HepG2 (cell line): ENCODE results near the gene TP53TG5. TPM values are rescaled to one million over a fixed set of nuclear protein-coding genes. Genes with fewer than 3 reads are reported as not detected.
A peak's percentile ranks its signal among the peaks of the same experiment; 100 is the strongest.

Source experiments
- BCL6 ChIP-seq: IDR thresholded peaks from 2 replicates; pipeline ENCODE4 v1.6.1; 2016; ENCODE audit warnings: missing genetic modification reagents, missing compliant biosample characterization
- CENPBD1 ChIP-seq: sonication (generic); formaldehyde crosslinking; IDR thresholded peaks from 2 replicates; pipeline ENCODE4 v1.8.0; 2022; ENCODE audit warnings: missing genetic modification reagents, low read depth, mild to moderate bottlenecking, borderline replicate concordance
- CREM ChIP-seq, 2 experiments: sonication (generic) in 1 of 2; formaldehyde crosslinking in 1 of 2; IDR thresholded peaks; 2 replicates each; pipeline versions ENCODE4 v1.4.0 to v1.6.1; 2016 to 2020; ENCODE audit warnings: antibody characterized with exemption in 1 of 2, mild to moderate bottlenecking in 1 of 2, missing genetic modification reagents in 1 of 2
- DPF2 ChIP-seq: sonication (generic); formaldehyde crosslinking; IDR thresholded peaks from 2 replicates; pipeline ENCODE4 v1.4.0; 2020; ENCODE audit warnings: mild to moderate bottlenecking, low read depth, missing genetic modification reagents, borderline replicate concordance
- ELF3 ChIP-seq: IDR thresholded peaks from 2 replicates; pipeline ENCODE4 v1.6.1; 2016; ENCODE audit warnings: missing genetic modification reagents, missing compliant biosample characterization
- ETV5 ChIP-seq: IDR thresholded peaks from 2 replicates; pipeline ENCODE4 v1.6.1; 2018; ENCODE audit warnings: missing biosample characterization, missing genetic modification reagents, inconsistent platforms, borderline replicate concordance
- HNF1B ChIP-seq: sonication (generic); formaldehyde crosslinking; IDR thresholded peaks from 2 replicates; pipeline ENCODE4 v1.5.1; 2020; ENCODE audit warnings: mild to moderate bottlenecking, moderate library complexity, missing genetic modification reagents
- HNF4A ChIP-seq: sonication (generic); formaldehyde crosslinking; IDR thresholded peaks from 2 replicates; pipeline ENCODE4 v1.4.0; 2020; ENCODE audit warnings: missing genetic modification reagents
- ISX ChIP-seq: sonication (generic); formaldehyde crosslinking; conservative IDR thresholded peaks from 2 replicates; pipeline ENCODE4 v1.5.0; 2020; ENCODE audit warnings: missing genetic modification reagents
- KMT2B ChIP-seq: IDR thresholded peaks from 2 replicates; pipeline ENCODE4 v1.6.1; 2016; ENCODE audit warnings: missing genetic modification reagents, missing compliant biosample characterization
- MEF2D ChIP-seq: sonication (generic); formaldehyde crosslinking; IDR thresholded peaks from 2 replicates; pipeline ENCODE4 v1.5.1; 2020; ENCODE audit warnings: mild to moderate bottlenecking, missing genetic modification reagents
- MIXL1 ChIP-seq: IDR thresholded peaks from 2 replicates; pipeline ENCODE4 v1.6.1; 2016
- MLLT10 ChIP-seq: sonication (generic); formaldehyde crosslinking; IDR thresholded peaks from 2 replicates; pipeline ENCODE4 v1.4.0; 2020; ENCODE audit warnings: missing genetic modification reagents
- NCOA2 ChIP-seq: sonication (generic); formaldehyde crosslinking; IDR thresholded peaks from 2 replicates; pipeline ENCODE4 v1.8.0; 2022; ENCODE audit warnings: inconsistent platforms
- NFYC ChIP-seq: IDR thresholded peaks from 2 replicates; pipeline ENCODE4 v1.6.1; 2016; ENCODE audit warnings: missing genetic modification reagents, missing compliant biosample characterization
- PPARG ChIP-seq: conservative IDR thresholded peaks from 2 replicates; pipeline ENCODE4 v1.6.1; 2016; ENCODE audit warnings: missing biosample characterization, missing genetic modification reagents
- RARA ChIP-seq: IDR thresholded peaks from 2 replicates; pipeline ENCODE4 v1.6.1; 2016; ENCODE audit warnings: missing genetic modification reagents, missing compliant biosample characterization
- ZBTB7A ChIP-seq: sonication (generic); formaldehyde crosslinking; IDR thresholded peaks from 2 replicates; pipeline ENCODE4 v1.8.0; 2022; ENCODE audit warnings: mild to moderate bottlenecking, missing genetic modification reagents
- ZNF225 ChIP-seq: sonication (generic); formaldehyde crosslinking; IDR thresholded peaks from 2 replicates; pipeline ENCODE4 v1.4.0; 2020; ENCODE audit warnings: mild to moderate bottlenecking, missing genetic modification reagents
- ZNF598 ChIP-seq: sonication (generic); formaldehyde crosslinking; IDR thresholded peaks from 2 replicates; pipeline ENCODE4 v1.5.1; 2020; ENCODE audit warnings: mild to moderate bottlenecking, missing genetic modification reagents, borderline replicate concordance
- polyA plus RNA-seq, 8 experiments: library from polyadenylated mRNA; depleted of rRNA in 3 of 8; stranded (reverse) in 7 of 8; unstranded in 1 of 8; fragments of >200 nt; fragmentation: Illumina TruSeq in 4 of 8; extraction: Trizol in 4 of 8; gene quantifications; 2 replicates each; pipeline versions ENCODE4 v1.2.1 to v1.2.3, GENCODE V29; 2011 to 2016; ENCODE audit warnings: low read depth in 4 of 8, missing spikeins in 1 of 8, mixed read lengths in 1 of 8; ENCODE audit not compliant: insufficient read depth in 1 of 8
- total RNA-seq, 5 experiments: library from RNA; depleted of rRNA; stranded (reverse); fragments of >200 nt; fragmentation: Illumina TruSeq; extraction: Trizol; gene quantifications; 2 replicates each; pipeline ENCODE4 v1.2.3, GENCODE V29; 2016; ENCODE audit warnings: low read depth in 1 of 5
- TF ChIP-seq, protein P1 (sequence below): IDR thresholded peaks from 2 replicates; pipeline ENCODE4 v1.6.1; 2016; ENCODE audit warnings: low read depth
- TF ChIP-seq, protein P2 (sequence below): sonication (generic); formaldehyde crosslinking; conservative IDR thresholded peaks from 2 replicates; pipeline ENCODE4 v1.4.0; 2020; ENCODE audit warnings: mild to moderate bottlenecking, missing genetic modification reagents, moderate library complexity
- TF ChIP-seq, protein P3 (sequence below): IDR thresholded peaks from 2 replicates; pipeline ENCODE4 v1.6.1; 2012; ENCODE audit warnings: inconsistent platforms

The TP53TG5 gene
- total and polyA plus RNA-seq, 2 of the 13 experiments (the other 11 are each of a cell fraction or from before 2014, with no cell fraction given): 0.11 TPM; not detected in 1

DNA sequence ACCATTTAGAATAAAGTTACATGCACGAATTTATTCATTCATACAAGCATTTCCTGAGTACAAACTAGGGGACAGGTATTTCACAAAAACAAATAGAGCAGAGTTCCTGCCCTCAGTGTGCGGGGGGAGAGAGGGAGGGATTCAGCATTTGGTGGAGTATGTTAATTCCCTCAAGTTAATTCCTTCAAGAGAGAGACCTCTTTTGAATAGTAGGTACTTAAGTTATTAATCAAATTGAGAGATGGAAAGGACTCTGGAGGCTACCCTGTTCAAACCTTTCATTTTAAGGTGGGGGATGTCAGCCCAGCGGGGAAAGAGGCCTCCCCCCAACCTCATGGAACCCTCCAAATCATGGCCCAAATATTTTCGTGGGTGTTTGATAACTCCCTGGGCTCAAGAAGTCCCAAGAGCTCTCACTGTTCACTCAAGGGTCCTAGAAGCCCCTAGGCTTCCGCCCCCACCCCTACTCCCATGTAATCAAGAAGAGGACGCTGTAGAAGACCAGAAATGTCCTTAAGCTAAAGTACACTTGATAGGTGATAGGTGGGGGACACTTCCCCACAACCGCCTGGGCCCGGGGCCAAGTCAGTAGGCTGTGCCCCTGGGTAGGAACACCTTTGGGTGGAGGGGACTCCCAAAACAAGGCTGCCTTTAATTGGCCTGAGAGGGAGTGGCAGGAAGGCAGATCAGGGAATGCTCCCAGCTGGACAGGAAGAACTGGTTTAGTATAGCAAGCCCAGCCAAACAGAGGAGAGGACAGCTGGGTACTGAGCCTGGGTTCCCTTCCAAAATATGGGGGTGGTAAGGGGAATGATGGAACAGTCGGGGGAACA lies 32.8 kb downstream of the TP53TG5 start (continued):
- TF ChIP-seq HNF1B (CRISPR knock-in tag): peak; percentile 42; the same call in 1 of the 2 replicates
- 0 out of 2 replicates have a peak, but pooled peaks have one; percentile 44 for TF ChIP-seq MEF2D
- TF ChIP-seq CENPBD1: no peak
- TF ChIP-seq, protein P1, sequence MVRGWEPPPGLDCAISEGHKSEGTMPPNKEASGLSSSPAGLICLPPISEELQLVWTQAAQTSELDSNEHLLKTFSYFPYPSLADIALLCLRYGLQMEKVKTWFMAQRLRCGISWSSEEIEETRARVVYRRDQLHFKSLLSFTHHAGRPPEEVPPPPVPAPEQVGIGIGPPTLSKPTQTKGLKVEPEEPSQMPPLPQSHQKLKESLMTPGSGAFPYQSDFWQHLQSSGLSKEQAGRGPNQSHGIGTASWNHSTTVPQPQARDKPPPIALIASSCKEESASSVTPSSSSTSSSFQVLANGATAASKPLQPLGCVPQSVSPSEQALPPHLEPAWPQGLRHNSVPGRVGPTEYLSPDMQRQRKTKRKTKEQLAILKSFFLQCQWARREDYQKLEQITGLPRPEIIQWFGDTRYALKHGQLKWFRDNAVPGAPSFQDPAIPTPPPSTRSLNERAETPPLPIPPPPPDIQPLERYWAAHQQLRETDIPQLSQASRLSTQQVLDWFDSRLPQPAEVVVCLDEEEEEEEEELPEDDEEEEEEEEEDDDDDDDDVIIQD (CRISPR knock-in tag): no peak
- TF ChIP-seq ELF3 (CRISPR knock-in tag): peak; percentile 63
- TF ChIP-seq ETV5 (CRISPR knock-in tag): peak; percentile 67; the same call in 1 of the 2 replicates
- TF ChIP-seq PPARG (CRISPR knock-in tag): peak; percentile 90
- peak; percentile 59; the same call in 1 of the 2 replicates for TF ChIP-seq DPF2
- TF ChIP-seq NCOA2 (CRISPR knock-in tag): peak; percentile 60; the same call in 1 of the 2 replicates
- peak; percentile 74 for TF ChIP-seq RARA (CRISPR knock-in tag)
- TF ChIP-seq KMT2B (CRISPR knock-in tag): 0 out of 2 replicates have a peak, but pooled peaks have one; percentile 29
- 0 out of 2 replicates have a peak, but pooled peaks have one; percentile 9 for TF ChIP-seq NFYC (CRISPR knock-in tag)
- TF ChIP-seq CREM (IDR thresholded peaks at IDR 0.05): 0 out of 2 replicates have a peak, but pooled peaks have one; percentile 32
- no peak for TF ChIP-seq CREM (CRISPR knock-in tag; IDR thresholded peaks at IDR 0.05)
- peak; percentile 46; the same call in 1 of the 2 replicates for TF ChIP-seq HNF4A (CRISPR knock-in tag)
- no peak for TF ChIP-seq ZNF225 (CRISPR knock-in tag)
- TF ChIP-seq MLLT10 (CRISPR knock-in tag): no peak
- TF ChIP-seq, protein P2, sequence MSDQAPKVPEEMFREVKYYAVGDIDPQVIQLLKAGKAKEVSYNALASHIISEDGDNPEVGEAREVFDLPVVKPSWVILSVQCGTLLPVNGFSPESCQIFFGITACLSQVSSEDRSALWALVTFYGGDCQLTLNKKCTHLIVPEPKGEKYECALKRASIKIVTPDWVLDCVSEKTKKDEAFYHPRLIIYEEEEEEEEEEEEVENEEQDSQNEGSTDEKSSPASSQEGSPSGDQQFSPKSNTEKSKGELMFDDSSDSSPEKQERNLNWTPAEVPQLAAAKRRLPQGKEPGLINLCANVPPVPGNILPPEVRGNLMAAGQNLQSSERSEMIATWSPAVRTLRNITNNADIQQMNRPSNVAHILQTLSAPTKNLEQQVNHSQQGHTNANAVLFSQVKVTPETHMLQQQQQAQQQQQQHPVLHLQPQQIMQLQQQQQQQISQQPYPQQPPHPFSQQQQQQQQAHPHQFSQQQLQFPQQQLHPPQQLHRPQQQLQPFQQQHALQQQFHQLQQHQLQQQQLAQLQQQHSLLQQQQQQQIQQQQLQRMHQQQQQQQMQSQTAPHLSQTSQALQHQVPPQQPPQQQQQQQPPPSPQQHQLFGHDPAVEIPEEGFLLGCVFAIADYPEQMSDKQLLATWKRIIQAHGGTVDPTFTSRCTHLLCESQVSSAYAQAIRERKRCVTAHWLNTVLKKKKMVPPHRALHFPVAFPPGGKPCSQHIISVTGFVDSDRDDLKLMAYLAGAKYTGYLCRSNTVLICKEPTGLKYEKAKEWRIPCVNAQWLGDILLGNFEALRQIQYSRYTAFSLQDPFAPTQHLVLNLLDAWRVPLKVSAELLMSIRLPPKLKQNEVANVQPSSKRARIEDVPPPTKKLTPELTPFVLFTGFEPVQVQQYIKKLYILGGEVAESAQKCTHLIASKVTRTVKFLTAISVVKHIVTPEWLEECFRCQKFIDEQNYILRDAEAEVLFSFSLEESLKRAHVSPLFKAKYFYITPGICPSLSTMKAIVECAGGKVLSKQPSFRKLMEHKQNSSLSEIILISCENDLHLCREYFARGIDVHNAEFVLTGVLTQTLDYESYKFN (CRISPR knock-in tag): peak; percentile 55
- TF ChIP-seq MIXL1 (CRISPR knock-in tag): peak; percentile 45; the same call in 1 of the 2 replicates
- no peak for TF ChIP-seq ISX (CRISPR knock-in tag)
- TF ChIP-seq ZNF598: 0 out of 2 replicates have a peak, but pooled peaks have one; percentile 11
- TF ChIP-seq ZBTB7A (CRISPR knock-in tag): no peak
- 0 out of 2 replicates have a peak, but pooled peaks have one; percentile 12 for TF ChIP-seq BCL6
- TF ChIP-seq, protein P3, sequence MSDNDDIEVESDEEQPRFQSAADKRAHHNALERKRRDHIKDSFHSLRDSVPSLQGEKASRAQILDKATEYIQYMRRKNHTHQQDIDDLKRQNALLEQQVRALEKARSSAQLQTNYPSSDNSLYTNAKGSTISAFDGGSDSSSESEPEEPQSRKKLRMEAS: no peak
